Tibial nerve (tissue), 4 donors: ENCODE results near the gene ASB1.

ENCODE experiments used
- EP300 ChIP-seq, 2 donors: sonication (generic); formaldehyde crosslinking; IDR thresholded peaks; one replicate each; pipeline ENCODE4 v1.6.1; 2017; ENCODE audit warnings: antibody characterized with exemption in 2 of 2, mild to moderate bottlenecking in 1 of 2
- POLR2A ChIP-seq, 2 donors: fragments of 450-650 bp; IDR thresholded peaks; one replicate each; pipeline ENCODE4 v1.6.1; 2017; ENCODE audit warnings: antibody characterized with exemption in 2 of 2, mild to moderate bottlenecking in 2 of 2, moderate library complexity in 2 of 2
- TF ChIP-seq, protein P1 (sequence below), 5 experiments: fragments of 200-600 bp in 3 of 5; fragments of 450-650 bp in 2 of 5; sonication (generic) in 3 of 5; IDR thresholded peaks; one replicate each; pipeline ENCODE4 v1.5.1; 2016 to 2019; ENCODE audit warnings: antibody characterized with exemption in 5 of 5, mild to moderate bottlenecking in 3 of 5, moderate library complexity in 2 of 5

DNA sequence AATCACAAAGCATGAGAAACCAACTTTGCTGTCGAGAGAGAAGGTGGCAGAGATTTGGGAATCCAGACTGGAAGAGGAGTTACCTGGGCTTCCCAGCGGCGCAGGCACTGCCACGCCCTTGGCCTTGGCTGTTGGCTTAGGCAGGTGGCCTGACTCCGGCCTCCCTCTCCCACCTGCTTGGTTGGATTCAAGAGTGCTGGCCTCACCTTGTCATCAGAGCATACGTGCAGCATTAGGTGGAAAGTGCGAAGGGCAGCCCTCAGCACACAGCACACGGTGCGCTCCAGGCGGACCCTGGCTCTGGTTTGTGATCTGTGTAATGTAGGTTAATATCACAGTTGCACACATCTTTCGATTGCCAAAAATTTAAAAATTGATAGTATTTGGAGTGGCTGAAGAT is 19.2 kb upstream of the ASB1 start:
- TF ChIP-seq, protein P1, sequence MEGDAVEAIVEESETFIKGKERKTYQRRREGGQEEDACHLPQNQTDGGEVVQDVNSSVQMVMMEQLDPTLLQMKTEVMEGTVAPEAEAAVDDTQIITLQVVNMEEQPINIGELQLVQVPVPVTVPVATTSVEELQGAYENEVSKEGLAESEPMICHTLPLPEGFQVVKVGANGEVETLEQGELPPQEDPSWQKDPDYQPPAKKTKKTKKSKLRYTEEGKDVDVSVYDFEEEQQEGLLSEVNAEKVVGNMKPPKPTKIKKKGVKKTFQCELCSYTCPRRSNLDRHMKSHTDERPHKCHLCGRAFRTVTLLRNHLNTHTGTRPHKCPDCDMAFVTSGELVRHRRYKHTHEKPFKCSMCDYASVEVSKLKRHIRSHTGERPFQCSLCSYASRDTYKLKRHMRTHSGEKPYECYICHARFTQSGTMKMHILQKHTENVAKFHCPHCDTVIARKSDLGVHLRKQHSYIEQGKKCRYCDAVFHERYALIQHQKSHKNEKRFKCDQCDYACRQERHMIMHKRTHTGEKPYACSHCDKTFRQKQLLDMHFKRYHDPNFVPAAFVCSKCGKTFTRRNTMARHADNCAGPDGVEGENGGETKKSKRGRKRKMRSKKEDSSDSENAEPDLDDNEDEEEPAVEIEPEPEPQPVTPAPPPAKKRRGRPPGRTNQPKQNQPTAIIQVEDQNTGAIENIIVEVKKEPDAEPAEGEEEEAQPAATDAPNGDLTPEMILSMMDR (IDR thresholded peaks at IDR 0.05) = no peak
- TF ChIP-seq POLR2A (IDR thresholded peaks at IDR 0.05) = no peak
- no peak for TF ChIP-seq EP300 (IDR thresholded peaks at IDR 0.05)
